Endothelial cell of umbilical vein (primary cell): ENCODE results near the gene TENT4A. TPM values are rescaled to one million over a fixed set of nuclear protein-coding genes. Genes with fewer than 3 reads are reported as not detected.

Experiments used
- BruUV-seq: library from RNA; stranded (reverse); fragments of 400-500 nt; replicated peaks from 2 replicates; lab custom pipeline; 2021; lab: Mats Ljungman, UMichigan
- CTCF ChIA-PET: fragments of 300-600, 350-600 bp; sonication (Branson Sonifier 250); formaldehyde crosslinking; loops from one replicate; lab custom pipeline; 2021; ENCODE audit warnings: antibody characterized with exemption, inconsistent platforms; lab: Charles Lee
- POLR2A ChIA-PET: fragments of 300-600, 350-600 bp; sonication (Branson Sonifier 250); formaldehyde crosslinking; loops from one replicate; lab custom pipeline; 2021; ENCODE audit warnings: antibody characterized with exemption, inconsistent platforms; lab: Charles Lee
- DNase-seq: peaks from one replicate; pipeline ENCODE4 v3.0.0-alpha.2; 2011; ENCODE audit warnings: low read depth, low spot score
- FAIRE-seq: peaks from 2 replicates; lab custom pipeline; 2011; peaks lifted over from hg19 to GRCh38; lab: Jason Lieb, UNC
- H2AFZ ChIP-seq: 2 replicates; pipeline ENCODE4 v1.6.0; 2012; ENCODE audit warnings: low read depth, low read length, control low read depth, inconsistent platforms
- H3K27ac ChIP-seq: 2 replicates; pipeline ENCODE4 v1.5.1; 2011; ENCODE audit warnings: low read depth, mild to moderate bottlenecking, control low read depth, low read length, moderate library complexity; ENCODE audit not compliant: insufficient read depth
- H3K27me3 ChIP-seq, 2 experiments: 2 replicates each; pipeline versions ENCODE4 v1.6.0 to v1.6.1; 2011; ENCODE audit warnings: low read length in 2 of 2, mixed read lengths in 1 of 2; ENCODE audit not compliant: control insufficient read depth in 2 of 2, insufficient read depth in 2 of 2
- H3K36me3 ChIP-seq, 2 experiments: 2 replicates in 1 of 2; 3 replicates in 1 of 2; pipeline ENCODE4 v1.5.1; 2011; ENCODE audit warnings: low read length in 2 of 2, mild to moderate bottlenecking in 1 of 2, moderate library complexity in 1 of 2; ENCODE audit not compliant: control insufficient read depth in 2 of 2, insufficient read depth in 2 of 2; ENCODE audit errors: extremely low read depth in 1 of 2
- H3K4me1 ChIP-seq: 3 replicates; pipeline ENCODE4 v1.5.1; 2011; ENCODE audit warnings: mild to moderate bottlenecking, low read length; ENCODE audit not compliant: control insufficient read depth, insufficient read depth; ENCODE audit errors: extremely low read depth
- H3K4me2 ChIP-seq: 2 replicates; pipeline ENCODE4 v1.6.1; 2011; ENCODE audit warnings: low read length, control low read depth, mixed read lengths; ENCODE audit not compliant: insufficient read depth
- H3K4me3 ChIP-seq, 3 experiments: fragments of 200-600 bp in 1 of 3; sonication (generic), shearing (Covaris generic) in 1 of 3; replicated peaks in 1 of 3; 2 replicates each; pipeline ENCODE4 v1.5.1; 2011 to 2016; ENCODE audit warnings: control low read depth in 3 of 3, low read length in 3 of 3, mild to moderate bottlenecking in 2 of 3, inconsistent platforms in 1 of 3, low read depth in 1 of 3, moderate library complexity in 1 of 3; ENCODE audit not compliant: insufficient read depth in 1 of 3
- H3K79me2 ChIP-seq: 2 replicates; pipeline ENCODE4 v1.6.0; 2012; ENCODE audit warnings: low read length, inconsistent platforms; ENCODE audit not compliant: control insufficient read depth, insufficient read depth
- H3K9ac ChIP-seq: replicated peaks from 2 replicates; pipeline ENCODE3; 2011; ENCODE audit warnings: low read length, control low read depth; ENCODE audit not compliant: insufficient read depth; ENCODE audit errors: extremely low read depth
- H3K9me1 ChIP-seq: replicated peaks from 3 replicates; pipeline ENCODE4 v1.6.0; 2011; ENCODE audit warnings: mild to moderate bottlenecking, low read length; ENCODE audit not compliant: control insufficient read depth, insufficient read depth; ENCODE audit errors: extremely low read depth
- H3K9me3 ChIP-seq: replicated peaks from 2 replicates; pipeline ENCODE4 v1.5.1; 2012; ENCODE audit warnings: low read length, inconsistent platforms; ENCODE audit not compliant: control insufficient read depth, insufficient read depth
- H4K20me1 ChIP-seq: replicated peaks from 2 replicates; pipeline ENCODE3; 2011; ENCODE audit warnings: mild to moderate bottlenecking, low read length; ENCODE audit not compliant: control insufficient read depth, insufficient read depth; ENCODE audit errors: extremely low read depth
- EZH2 ChIP-seq: IDR thresholded peaks from 2 replicates; pipeline ENCODE4 v1.6.1; 2012; ENCODE audit warnings: borderline replicate concordance, low read depth, mild to moderate bottlenecking, moderate library complexity, low read length, inconsistent platforms; ENCODE audit not compliant: severe bottlenecking
- FOS ChIP-seq: IDR thresholded peaks from 2 replicates; pipeline ENCODE4 v1.6.1; 2011; ENCODE audit warnings: mild to moderate bottlenecking, low read length, moderate library complexity, borderline replicate concordance; ENCODE audit not compliant: insufficient read depth
- GATA2 ChIP-seq: IDR thresholded peaks from 2 replicates; pipeline ENCODE4 v1.7.0; 2011; ENCODE audit warnings: low read depth, mild to moderate bottlenecking, moderate library complexity, mixed read lengths, low read length; ENCODE audit not compliant: insufficient read length, insufficient read depth
- JUN ChIP-seq: IDR thresholded peaks from 2 replicates; pipeline ENCODE4 v1.6.1; 2011; ENCODE audit warnings: borderline replicate concordance, low read depth; ENCODE audit not compliant: insufficient read length, insufficient read depth
- MAX ChIP-seq: IDR thresholded peaks from 2 replicates; pipeline ENCODE4 v1.6.1; 2011; ENCODE audit not compliant: insufficient read depth, insufficient read length
- MYC ChIP-seq: IDR thresholded peaks from one replicate; pipeline ENCODE4 v1.6.1; 2011; ENCODE audit warnings: mild to moderate bottlenecking, low read depth, low read length
- POLR2A ChIP-seq: IDR thresholded peaks from 2 replicates; pipeline ENCODE4 v1.6.1; 2012; ENCODE audit warnings: low read depth, mild to moderate bottlenecking, control low read depth, low read length
- POLR2AphosphoS5 ChIP-seq: IDR thresholded peaks from 2 replicates; pipeline ENCODE4 v1.6.1; 2012; ENCODE audit warnings: low read depth, mild to moderate bottlenecking, control low read depth, low read length, moderate library complexity; ENCODE audit not compliant: insufficient read depth
- dilution Hi-C: fragments of 300-500 bp; cut with MboI; formaldehyde crosslinking; loops from one replicate; pipeline ENCODE4 v1.15.0; 2019; ENCODE audit warnings: low sequenced_read_pairs; ENCODE audit not compliant: extremely low pct_ligation_motif_present
- intact Hi-C: fragments of 100-400 bp; cut with micrococcal nuclease; formaldehyde crosslinking; loops from one replicate; pipeline ENCODE4 v1.10.0; 2022
- polyA plus RNA-seq, 4 experiments: library from polyadenylated mRNA; depleted of rRNA in 3 of 4; stranded (reverse) in 3 of 4; unstranded in 1 of 4; fragments of >200 nt; gene quantifications; 2 replicates each; pipeline versions ENCODE4 v1.2.1 to v1.2.3, GENCODE V29; 2011 to 2012; ENCODE audit warnings: missing spikeins in 1 of 4
- total RNA-seq: library from RNA; stranded (reverse); gene quantifications from 2 replicates; pipeline ENCODE4 v1.2.3, GENCODE V29; 2021
- TF ChIP-seq, protein P1 (sequence below), 2 donors: IDR thresholded peaks; 1 replicate in 1 of 2; 2 replicates in 1 of 2; pipeline ENCODE4 v1.5.1; 2011; ENCODE audit warnings: low read length in 2 of 2, mild to moderate bottlenecking in 2 of 2, moderate library complexity in 2 of 2, control low read depth in 1 of 2, inconsistent platforms in 1 of 2, low read depth in 1 of 2; ENCODE audit not compliant: insufficient read depth in 1 of 2; ENCODE audit errors: extremely low read depth in 1 of 2

The TENT4A gene
- total and polyA plus RNA-seq, 2 donors (not counting 3 experiments of a cell fraction or from before 2014, with no cell fraction given), result 10.2 to 35.4 TPM

- dilution Hi-C loops (loop anchor here (25.0 kb wide), 1 partner anchor 109 kb away; the partner anchor contains the start of genes NSUN2 and SRD5A1), intact Hi-C loops (loop anchor here (10.0 kb wide), 1 partner anchor 1251 kb away; no protein-coding TSS in a partner anchor)
- Histone ChIP-seq H3K36me3 (peaks cover 5 to 21% of the 10 kb centered on the region in 2 experiments), H3K9ac (no peak overlapping the region), H3K79me2 (peaks cover 42% of the 10 kb centered on the region), H3K27ac (no peak overlapping the region), H3K9me1 (no peaks in the 10 kb centered on the region), H2AFZ (no peak overlapping the region), H4K20me1 (no peaks in the 10 kb centered on the region), H3K4me1 (no peaks in the 10 kb centered on the region), H3K27me3 (no peaks in the 10 kb centered on the region), H3K9me3 (no peaks in the 10 kb centered on the region), H3K4me2 (no peak overlapping the region), H3K4me3 (no peak overlapping the region)
- no TSS peak for BruUV-seq
- TF ChIP-seq, protein P1, sequence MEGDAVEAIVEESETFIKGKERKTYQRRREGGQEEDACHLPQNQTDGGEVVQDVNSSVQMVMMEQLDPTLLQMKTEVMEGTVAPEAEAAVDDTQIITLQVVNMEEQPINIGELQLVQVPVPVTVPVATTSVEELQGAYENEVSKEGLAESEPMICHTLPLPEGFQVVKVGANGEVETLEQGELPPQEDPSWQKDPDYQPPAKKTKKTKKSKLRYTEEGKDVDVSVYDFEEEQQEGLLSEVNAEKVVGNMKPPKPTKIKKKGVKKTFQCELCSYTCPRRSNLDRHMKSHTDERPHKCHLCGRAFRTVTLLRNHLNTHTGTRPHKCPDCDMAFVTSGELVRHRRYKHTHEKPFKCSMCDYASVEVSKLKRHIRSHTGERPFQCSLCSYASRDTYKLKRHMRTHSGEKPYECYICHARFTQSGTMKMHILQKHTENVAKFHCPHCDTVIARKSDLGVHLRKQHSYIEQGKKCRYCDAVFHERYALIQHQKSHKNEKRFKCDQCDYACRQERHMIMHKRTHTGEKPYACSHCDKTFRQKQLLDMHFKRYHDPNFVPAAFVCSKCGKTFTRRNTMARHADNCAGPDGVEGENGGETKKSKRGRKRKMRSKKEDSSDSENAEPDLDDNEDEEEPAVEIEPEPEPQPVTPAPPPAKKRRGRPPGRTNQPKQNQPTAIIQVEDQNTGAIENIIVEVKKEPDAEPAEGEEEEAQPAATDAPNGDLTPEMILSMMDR (IDR thresholded peaks at IDR 0.05; ENCODE audit: extremely low read depth in 1 of 2, insufficient read depth in 1 of 2, low read depth in 1 of 2, low read length in 2 of 2), result no peak
- TF ChIP-seq POLR2A (no peak), GATA2 (no peak), EZH2 (no peak), POLR2AphosphoS5 (no peak), FOS (no peak), MAX (no peak), JUN (no peak), MYC (no peak)
- CTCF ChIA-PET, result interaction anchor here (1.0 to 2.9 kb wide), 8 partner anchors 14 to 311 kb away, joined by 3 to 59 read pairs (median 5); partner anchors contain the start of genes NSUN2 and SRD5A1
- FAIRE-seq, result no peak
- no peak for DNase-seq
- POLR2A ChIA-PET, result no interaction called here
Measured at GRCh38 chr5:6746244-6746643, 33.0 kb downstream of the TENT4A start.
